Measurements from ENCODE around the gene CELA3A.

DNA sequence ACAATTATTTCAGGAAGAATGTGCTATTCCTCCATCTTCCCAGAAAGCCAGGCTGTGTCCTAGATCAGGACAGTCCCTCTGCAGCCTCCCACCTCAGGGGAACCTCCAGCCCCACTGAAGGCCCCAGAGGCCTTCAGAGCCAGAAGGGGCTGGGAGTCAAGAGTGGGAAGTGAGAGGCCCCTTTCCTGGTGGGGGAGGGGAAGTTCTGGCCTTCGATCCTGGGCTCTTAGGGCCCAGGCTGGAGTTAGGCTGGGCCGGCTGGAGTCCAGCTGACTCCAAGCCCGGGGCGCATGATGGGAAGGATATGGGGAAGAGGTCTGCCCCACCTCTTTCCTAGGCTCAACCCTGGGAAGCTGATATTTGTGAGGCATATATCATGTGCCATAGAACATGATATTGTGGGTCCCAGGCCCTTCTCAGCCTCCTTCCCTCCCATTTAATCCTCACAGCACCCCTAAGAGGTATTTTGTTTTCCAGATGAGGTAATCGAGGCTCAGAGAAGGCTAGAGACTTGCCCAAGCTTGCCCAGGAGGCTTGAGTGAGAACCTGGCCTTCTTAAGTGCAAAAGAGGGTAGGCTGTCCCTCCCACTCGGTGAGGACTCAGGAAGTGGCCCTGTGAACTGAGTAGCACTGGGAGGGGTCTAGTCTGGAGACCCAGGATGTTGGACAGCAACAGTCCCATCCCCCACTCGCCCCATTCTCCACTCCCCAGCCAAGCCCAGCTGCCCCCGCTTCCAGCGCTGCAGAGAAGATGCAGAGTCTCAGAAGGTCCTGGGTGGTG is 45.8 kb upstream of the CELA3A start:
- TF ChIP-seq, protein P1, sequence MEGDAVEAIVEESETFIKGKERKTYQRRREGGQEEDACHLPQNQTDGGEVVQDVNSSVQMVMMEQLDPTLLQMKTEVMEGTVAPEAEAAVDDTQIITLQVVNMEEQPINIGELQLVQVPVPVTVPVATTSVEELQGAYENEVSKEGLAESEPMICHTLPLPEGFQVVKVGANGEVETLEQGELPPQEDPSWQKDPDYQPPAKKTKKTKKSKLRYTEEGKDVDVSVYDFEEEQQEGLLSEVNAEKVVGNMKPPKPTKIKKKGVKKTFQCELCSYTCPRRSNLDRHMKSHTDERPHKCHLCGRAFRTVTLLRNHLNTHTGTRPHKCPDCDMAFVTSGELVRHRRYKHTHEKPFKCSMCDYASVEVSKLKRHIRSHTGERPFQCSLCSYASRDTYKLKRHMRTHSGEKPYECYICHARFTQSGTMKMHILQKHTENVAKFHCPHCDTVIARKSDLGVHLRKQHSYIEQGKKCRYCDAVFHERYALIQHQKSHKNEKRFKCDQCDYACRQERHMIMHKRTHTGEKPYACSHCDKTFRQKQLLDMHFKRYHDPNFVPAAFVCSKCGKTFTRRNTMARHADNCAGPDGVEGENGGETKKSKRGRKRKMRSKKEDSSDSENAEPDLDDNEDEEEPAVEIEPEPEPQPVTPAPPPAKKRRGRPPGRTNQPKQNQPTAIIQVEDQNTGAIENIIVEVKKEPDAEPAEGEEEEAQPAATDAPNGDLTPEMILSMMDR (IDR thresholded peaks at IDR 0.05 in 4 of 5, conservative IDR thresholded peaks at IDR 0.05 in 1 of 5) = no peak
- TF ChIP-seq POLR2A (IDR thresholded peaks at IDR 0.05) = no peak
